HL-60 (cell line): ENCODE data around the gene TMEM127.
"Not testable (repeated sequence)": the region's sequence is repeated elsewhere in the genome, so short reads cannot be mapped to it uniquely, and the experiment has no call there.

Experiments used
- CTCF ChIP-seq: IDR thresholded peaks from one replicate; pipeline ENCODE4 v1.5.1; 2011; ENCODE audit warnings: low read length, control low read depth, inconsistent platforms; ENCODE audit not compliant: insufficient read depth
- POLR2AphosphoS5 ChIP-seq: IDR thresholded peaks from 2 replicates; pipeline ENCODE4 v1.6.1; 2012; ENCODE audit warnings: low read depth
- REST ChIP-seq: IDR thresholded peaks from 2 replicates; pipeline ENCODE4 v1.6.1; 2012; ENCODE audit warnings: low read depth; ENCODE audit not compliant: insufficient replicate concordance

- not testable (repeated sequence) for TF ChIP-seq REST, CTCF, POLR2AphosphoS5
These were observed 8.1 kb downstream of the TMEM127 start for GRCh38 chr2:96257744-96258143.
